ENCODE data around the gene DIRAS2. TPM values are rescaled to one million over a fixed set of nuclear protein-coding genes. Genes with fewer than 3 reads are reported as not detected.

Gene DIRAS2
- total and polyA plus RNA-seq, 12 donors, result 0.07 to 0.20 (median 0.11) TPM; not detected in 8

- DNase-seq (no peak), ATAC-seq (no peak)
- WGBS, 2 donors, result 56% methylated on average over 2 of the region's 2 CpGs
- Histone ChIP-seq H3K4me1 (peaks cover 0 to 13% (median 0%) of the 10 kb centered on the region in 9 donors), H3K9me3 (no peaks in the 10 kb centered on the region), H3K27me3 (peaks cover 0 to 63% (median 37%) of the 10 kb centered on the region in 7 donors), H3K27ac (no peak overlapping the region), H3K4me3 (no peak overlapping the region), H3K36me3 (no peaks in the 10 kb centered on the region)
- intact Hi-C loops (cut with DNase I), result loop anchor here in 1 of 10 donors (10.0 kb wide), 1 partner anchor 496 kb away; no protein-coding TSS in a partner anchor
- no peak for TF ChIP-seq CTCF (IDR thresholded peaks at IDR 0.05)
Measured at GRCh38 chr9:90641086-90641485, 1.5 kb downstream of the DIRAS2 start.

- ATAC-seq (no peak), DNase-seq (no peak)
- H3K27ac ChIP-seq, result no peak overlapping the region
- H3K27me3 ChIP-seq, result peaks cover 0 to 56% (median 30%) of the 10 kb centered on the region in 7 donors
- intact Hi-C loops (cut with DNase I), result loop anchor here in 1 of 10 donors (10.0 kb wide), 1 partner anchor 496 kb away; no protein-coding TSS in a partner anchor
- no peaks in the 10 kb centered on the region for H3K9me3 ChIP-seq
- 79 to 84% methylated on average over 2 of the region's 2 CpGs for WGBS, 2 donors
- H3K36me3 ChIP-seq, result no peaks in the 10 kb centered on the region
- TF ChIP-seq CTCF (IDR thresholded peaks at IDR 0.05), result no peak
- no peak overlapping the region for H3K4me3 ChIP-seq
- H3K4me1 ChIP-seq, result peaks cover 0 to 13% (median 0%) of the 10 kb centered on the region in 9 donors
Measured at GRCh38 chr9:90640361-90640760, 2.3 kb downstream of the DIRAS2 start.

- ATAC-seq (no peak), DNase-seq (no peak)
- Histone ChIP-seq H3K27me3 (peaks cover 0 to 28% (median 17%) of the 10 kb centered on the region in 7 donors), H3K27ac (no peak overlapping the region), H3K4me1 (peaks cover 0 to 7% (median 0%) of the 10 kb centered on the region in 9 donors), H3K36me3 (no peaks in the 10 kb centered on the region), H3K4me3 (no peak overlapping the region), H3K9me3 (no peaks in the 10 kb centered on the region)
- TF ChIP-seq CTCF (IDR thresholded peaks at IDR 0.05), result no peak
- 84 to 92% methylated on average over 7 of the region's 7 CpGs for WGBS, 2 donors
- intact Hi-C loops (cut with DNase I), result no loop called here
Measured at GRCh38 chr9:90637626-90638025, 5.0 kb downstream of the DIRAS2 start.

GRCh38 chr9:90632647-90633207, 9.9 kb downstream of the DIRAS2 start:
- intact Hi-C loops (cut with DNase I), result no loop called here
- no peak for DNase-seq
- no peaks in the 10 kb centered on the region for H3K9me3 ChIP-seq
- ATAC-seq, result no peak
- H3K27ac ChIP-seq, result no peak overlapping the region
- H3K36me3 ChIP-seq, result no peaks in the 10 kb centered on the region
- TF ChIP-seq CTCF (IDR thresholded peaks at IDR 0.05), result no peak
- no peak overlapping the region for H3K4me3 ChIP-seq
- no peaks in the 10 kb centered on the region for H3K4me1 ChIP-seq
- WGBS, 2 donors, result 71 to 78% methylated on average over 8 of the region's 8 CpGs
- H3K27me3 ChIP-seq, result peaks cover 0 to 8% (median 0%) of the 10 kb centered on the region in 7 donors
